AG04449 (cell line): ENCODE results near the gene TMEM237.

ENCODE experiments used
- CTCF ChIA-PET: fragments of 350-600 bp; formaldehyde crosslinking; extraction: SDS; loops from one replicate; lab custom pipeline; 2021; ENCODE audit warnings: antibody characterized with exemption; lab: Yijun Ruan, JAX
- POLR2A ChIA-PET: fragments of 400-600, 350-600 bp; formaldehyde crosslinking; extraction: SDS; loops from one replicate; lab custom pipeline; 2020; ENCODE audit warnings: antibody characterized with exemption, inconsistent platforms; lab: Yijun Ruan, JAX
- DNase-seq: peaks from one replicate; pipeline ENCODE4 v3.0.0-alpha.2; 2010; ENCODE audit warnings: low read depth, low spot score
- H3K4me3 ChIP-seq: 2 replicates; pipeline ENCODE4 v1.5.1; 2011; ENCODE audit warnings: low read depth, mild to moderate bottlenecking, control low read depth, low read length
- CTCF ChIP-seq: IDR thresholded peaks from one replicate; pipeline ENCODE4 v1.5.1; 2011; ENCODE audit warnings: mild to moderate bottlenecking, moderate library complexity, low read length, control low read depth, inconsistent platforms; ENCODE audit not compliant: insufficient read depth; ENCODE audit errors: missing control alignments

Gene TMEM237

GRCh38 chr2:201653221-201653620 is 9.9 kb upstream of the TMEM237 start:
- no peak for DNase-seq
- CTCF ChIA-PET: interaction anchor here (0.7 to 3.3 kb wide), 2 partner anchors 14 to 465 kb away, joined by 3 to 13 read pairs; no protein-coding TSS in a partner anchor
- POLR2A ChIA-PET: interaction anchor here (0.6 kb wide), 1 partner anchor 21 kb away, joined by 3 read pairs; no protein-coding TSS in a partner anchor
- TF ChIP-seq CTCF: no peak
- H3K4me3 ChIP-seq: no peak overlapping the region

DNA sequence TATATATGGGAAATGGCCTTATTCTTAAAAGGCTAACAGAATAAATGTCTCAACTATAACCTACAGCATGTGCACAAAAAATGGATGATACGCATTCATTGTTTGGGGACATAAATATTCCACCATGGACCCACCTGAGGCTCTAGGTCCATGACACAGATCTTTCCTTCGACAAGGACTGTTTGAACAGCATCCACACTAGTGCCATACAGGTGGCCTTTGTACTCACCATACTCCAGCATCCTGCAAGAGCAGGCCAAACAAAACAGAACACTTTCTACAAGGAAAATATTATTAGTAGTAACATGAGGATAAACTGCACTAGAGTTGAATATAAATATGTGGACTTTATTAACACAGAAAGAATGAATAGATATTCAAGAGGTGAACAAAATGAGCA is 6.1 kb upstream of the TMEM237 start:
- DNase-seq: no peak
- H3K4me3 ChIP-seq: no peak overlapping the region
- ChIA-PET CTCF (no interaction called here), POLR2A (interaction anchor here (0.6 kb wide), 1 partner anchor 198 kb away, joined by 5 read pairs; no protein-coding TSS in a partner anchor)
- TF ChIP-seq CTCF: no peak

GRCh38 chr2:201647431-201647830 is 4.1 kb upstream of the TMEM237 start:
- no peak for TF ChIP-seq CTCF
- CTCF ChIA-PET: no interaction called here
- POLR2A ChIA-PET: no interaction called here

DNA sequence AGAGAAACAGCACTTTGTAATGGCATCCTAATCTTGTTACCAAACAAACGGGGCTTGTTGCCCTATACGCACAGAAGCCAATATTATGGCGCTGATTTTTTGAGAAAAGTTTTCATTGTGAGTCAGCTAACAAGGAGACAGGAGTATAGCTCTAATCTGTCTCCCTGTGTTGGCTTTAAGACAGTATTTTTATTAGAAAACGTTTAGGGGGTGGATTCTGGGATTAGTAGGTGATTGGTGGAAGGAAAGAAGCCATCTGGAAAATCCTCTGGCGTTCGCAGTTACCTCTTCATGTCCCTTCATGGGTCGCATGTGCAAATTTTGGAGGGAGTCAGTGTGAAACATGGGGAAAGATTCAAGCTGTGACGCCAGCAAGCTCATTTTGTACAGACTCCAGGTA is 698 bp upstream of the TMEM237 start:
- CTCF ChIA-PET: interaction anchor here (0.6 to 1.3 kb wide), 2 partner anchors 20 to 497 kb away, joined by 3 read pairs; no protein-coding TSS in a partner anchor
- peak overlapping the region; percentile 90 for H3K4me3 ChIP-seq

More at GRCh38 chr2:201647431-201647830, 4.1 kb upstream of the TMEM237 start:
- no peak overlapping the region for H3K4me3 ChIP-seq
- DNase-seq: no peak

GRCh38 chr2:201642579-201643215 is 606 bp downstream of the TMEM237 start:
- peak overlapping the region; percentile 90 for H3K4me3 ChIP-seq
- TF ChIP-seq CTCF: no peak
- DNase-seq: no peak
- ChIA-PET CTCF (interaction anchor here (0.5 to 1.9 kb wide), 6 partner anchors 15 to 409 kb away, joined by 3 to 7 read pairs (median 3); no protein-coding TSS in a partner anchor), POLR2A (interaction anchor here (0.5 to 1.2 kb wide), 3 partner anchors 54 to 201 kb away, joined by 3 to 4 read pairs (median 3); no protein-coding TSS in a partner anchor)

More for the DNA sequence above, 698 bp upstream of the TMEM237 start:
- DNase-seq: no peak
- POLR2A ChIA-PET: no interaction called here
- no peak for TF ChIP-seq CTCF

- no peak for DNase-seq
- POLR2A ChIA-PET: interaction anchor here (0.5 to 1.2 kb wide), 3 partner anchors 54 to 201 kb away, joined by 3 to 4 read pairs (median 3); no protein-coding TSS in a partner anchor
Observed at GRCh38 chr2:201642086-201642578, 1.2 kb downstream of the TMEM237 start.

More at GRCh38 chr2:201642086-201642578, 1.2 kb downstream of the TMEM237 start:
- no peak for TF ChIP-seq CTCF
- CTCF ChIA-PET: interaction anchor here (0.5 to 1.9 kb wide), 5 partner anchors 15 to 409 kb away, joined by 3 to 7 read pairs (median 3); no protein-coding TSS in a partner anchor
- H3K4me3 ChIP-seq: peak overlapping the region; percentile 90
